Fibroblast of skin of left biceps (primary cell): ENCODE results near the gene DSPP.
A peak's percentile ranks its signal among the peaks of the same experiment; 100 is the strongest.
"Not testable (repeated sequence)": the region's sequence is repeated elsewhere in the genome, so short reads cannot be mapped to it uniquely, and the experiment has no call there.

Experiments used
- DNase-seq, 2 experiments: peaks; one replicate each; pipeline ENCODE4 v3.0.0-alpha.2; 2013; ENCODE audit warnings: low read depth in 2 of 2

The DSPP gene

GRCh38 chr4:87608229-87608628 is at the start of gene DSPP:
TSS of gene DSPP (plus strand) at chr4:87608529. CDS start at chr4:87610909, 2,380 bp downstream.
- no peak for DNase-seq

GRCh38 chr4:87559090-87559837 is 49.1 kb upstream of the DSPP start:
- DNase-seq, result no peak

- DNase-seq, result no peak
Observed at GRCh38 chr4:87560802-87561201, 47.5 kb upstream of the DSPP start.

- no peak for DNase-seq
Observed at GRCh38 chr4:87565746-87566145, 42.6 kb upstream of the DSPP start.

GRCh38 chr4:87566276-87566675 is 42.1 kb upstream of the DSPP start:
- DNase-seq, result no peak

GRCh38 chr4:87567191-87567590 is 41.1 kb upstream of the DSPP start:
- no peak for DNase-seq

GRCh38 chr4:87570290-87570805 is 38.0 kb upstream of the DSPP start:
- DNase-seq, result no peak

- DNase-seq, result not testable (repeated sequence)
Observed at GRCh38 chr4:87574376-87574775, 34.0 kb upstream of the DSPP start.

- DNase-seq, result no peak
Observed at GRCh38 chr4:87574996-87575395, 33.3 kb upstream of the DSPP start.

GRCh38 chr4:87575408-87575807 is 32.9 kb upstream of the DSPP start:
- no peak for DNase-seq

- no peak for DNase-seq
Observed at GRCh38 chr4:87575983-87576382, 32.3 kb upstream of the DSPP start.

GRCh38 chr4:87579478-87579877 is 28.9 kb upstream of the DSPP start:
- DNase-seq, result no peak

- no peak for DNase-seq
Observed at GRCh38 chr4:87580057-87580456, 28.3 kb upstream of the DSPP start.

GRCh38 chr4:87584222-87584908 is 24.0 kb upstream of the DSPP start:
- DNase-seq, result no peak

GRCh38 chr4:87589531-87589930 is 18.8 kb upstream of the DSPP start:
- DNase-seq, result peak; percentile 74 to 76

GRCh38 chr4:87592124-87592523 is 16.2 kb upstream of the DSPP start:
- DNase-seq, result no peak

GRCh38 chr4:87601361-87601760 is 7.0 kb upstream of the DSPP start:
- no peak for DNase-seq

GRCh38 chr4:87614292-87614890 is 6.1 kb downstream of the DSPP start:
- no peak for DNase-seq

- DNase-seq, result no peak
Observed at GRCh38 chr4:87616268-87616667, 7.9 kb downstream of the DSPP start.

- DNase-seq, result no peak
Observed at GRCh38 chr4:87620086-87620485, 11.8 kb downstream of the DSPP start.

- DNase-seq, result no peak
Observed at GRCh38 chr4:87620491-87620890, 12.2 kb downstream of the DSPP start.

- DNase-seq, result no peak
Observed at GRCh38 chr4:87622303-87622702, 14.0 kb downstream of the DSPP start.

- DNase-seq, result no peak
Observed at GRCh38 chr4:87624698-87625097, 16.4 kb downstream of the DSPP start.
